DND-41 (cell line): ENCODE measurements around the gene ANKRD28.
A peak's percentile ranks its signal among the peaks of the same experiment; 100 is the strongest.

Source experiments
- ATAC-seq: fragments of 200-7000 bp; cut with Tn5 transposase; 3 replicates; pipeline ENCODE4 v1.9.1; 2021; ENCODE audit warnings: low read depth; ENCODE audit not compliant: insufficient read depth
- DNase-seq: peaks from one replicate; pipeline ENCODE4 v3.0.0-alpha.2; 2020
- H2AFZ ChIP-seq: 2 replicates; pipeline ENCODE4 v1.6.0; 2012; ENCODE audit warnings: low read depth, low read length
- H3K27ac ChIP-seq: 2 replicates; pipeline ENCODE4 v1.5.1; 2012; ENCODE audit warnings: low read length, inconsistent platforms
- H3K27me3 ChIP-seq: fragments of 200-600 bp; sonication (generic); 2 replicates; pipeline ENCODE4 v1.6.0; 2012; ENCODE audit warnings: low read length, mild to moderate bottlenecking, inconsistent platforms; ENCODE audit not compliant: insufficient read depth, poor library complexity
- H3K36me3 ChIP-seq: 2 replicates; pipeline ENCODE4 v1.5.1; 2012; ENCODE audit warnings: low read length, inconsistent platforms; ENCODE audit not compliant: insufficient read depth
- H3K4me1 ChIP-seq: 2 replicates; pipeline ENCODE4 v1.5.1; 2012; ENCODE audit warnings: mild to moderate bottlenecking, low read length; ENCODE audit not compliant: insufficient read depth
- H3K4me2 ChIP-seq: 2 replicates; pipeline ENCODE4 v1.6.0; 2012; ENCODE audit warnings: mild to moderate bottlenecking, moderate library complexity, low read length, inconsistent platforms; ENCODE audit not compliant: insufficient read depth
- H3K4me3 ChIP-seq, 2 experiments: fragments of 200-600 bp in 1 of 2; shearing (Covaris generic) in 1 of 2; 2 replicates each; pipeline ENCODE4 v1.5.1; 2012 to 2016; ENCODE audit warnings: inconsistent platforms in 2 of 2, low read length in 2 of 2, mild to moderate bottlenecking in 2 of 2, low read depth in 1 of 2, moderate library complexity in 1 of 2
- H3K79me2 ChIP-seq: 2 replicates; pipeline ENCODE4 v1.6.0; 2012; ENCODE audit warnings: low read length, inconsistent platforms; ENCODE audit not compliant: insufficient read depth
- H3K9ac ChIP-seq: 2 replicates; pipeline ENCODE4 v1.6.0; 2012; ENCODE audit warnings: low read depth, mild to moderate bottlenecking, inconsistent platforms, low read length, moderate library complexity
- H3K9me3 ChIP-seq: 2 replicates; pipeline ENCODE4 v1.5.1; 2012; ENCODE audit warnings: low read length, moderate library complexity, mild to moderate bottlenecking, inconsistent platforms; ENCODE audit not compliant: insufficient read depth, severe bottlenecking
- H4K20me1 ChIP-seq: 2 replicates; pipeline ENCODE4 v1.6.0; 2012; ENCODE audit warnings: low read length; ENCODE audit not compliant: insufficient read depth
- CTCF ChIP-seq: IDR thresholded peaks from 2 replicates; pipeline ENCODE4 v1.5.1; 2012; ENCODE audit warnings: borderline replicate concordance, low read length, moderate library complexity, mild to moderate bottlenecking; ENCODE audit not compliant: poor library complexity, severe bottlenecking; ENCODE audit errors: extremely low read depth
- EZH2 ChIP-seq: IDR thresholded peaks from 3 replicates; pipeline ENCODE4 v1.6.1; 2012; ENCODE audit warnings: borderline replicate concordance, low read depth, mild to moderate bottlenecking, moderate library complexity, low read length, inconsistent platforms; ENCODE audit not compliant: severe bottlenecking

ANKRD28 gene

DNA sequence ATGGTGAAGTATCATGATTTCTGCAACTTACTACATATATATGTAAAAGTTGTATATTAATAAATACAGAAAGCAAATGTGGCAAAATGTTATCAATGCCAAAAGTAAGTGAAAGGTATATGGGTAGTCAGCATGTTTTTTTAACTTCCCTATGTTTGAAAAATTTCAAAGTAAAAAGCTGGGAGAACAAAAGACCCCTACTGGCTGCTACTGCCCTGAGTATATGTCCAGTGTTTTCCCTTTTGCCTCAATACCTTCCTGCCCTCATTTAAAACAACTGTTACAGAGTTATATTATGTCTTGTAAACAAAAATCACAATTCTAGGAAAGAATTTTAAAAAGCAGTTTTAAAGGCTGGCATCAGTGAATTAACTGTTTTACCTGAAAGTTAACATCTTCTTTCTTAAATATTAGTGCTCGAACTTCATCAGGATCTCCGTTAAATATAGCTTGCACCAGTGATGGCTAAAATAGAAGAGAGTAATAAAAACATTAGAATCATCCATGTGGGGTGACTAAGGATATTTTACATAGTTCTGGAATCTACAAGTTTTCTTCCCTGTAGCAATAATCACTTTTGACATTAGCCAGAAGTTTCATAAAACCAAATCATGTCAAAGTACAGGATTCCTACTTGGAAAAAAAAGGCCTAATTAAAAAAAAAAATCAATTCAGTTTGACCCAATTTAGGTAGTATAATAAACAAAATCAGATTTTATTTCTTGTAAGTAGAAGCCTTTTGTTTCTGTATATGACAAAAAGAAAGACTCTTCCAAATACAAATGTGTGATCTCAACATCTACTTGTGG is 2.7 kb downstream of the ANKRD28 start:
- no peaks in the 10 kb centered on the region for H3K27me3 ChIP-seq
- peaks cover 53% of the 10 kb centered on the region for H3K36me3 ChIP-seq
- TF ChIP-seq CTCF (peak; percentile 8), EZH2 (no peak)
- no peak for ATAC-seq
- H3K4me1 ChIP-seq: peaks cover 65% of the 10 kb centered on the region
- H3K9ac ChIP-seq: peak overlapping the region; percentile 68
- H3K4me2 ChIP-seq: peak overlapping the region; percentile 64
- peak overlapping the region; percentile 63 to 87 for H3K4me3 ChIP-seq
- no peaks in the 10 kb centered on the region for H3K9me3 ChIP-seq
- H4K20me1 ChIP-seq: peaks cover 43% of the 10 kb centered on the region
- no peak overlapping the region for H2AFZ ChIP-seq
- peaks cover 97% of the 10 kb centered on the region for H3K79me2 ChIP-seq
- H3K27ac ChIP-seq: peak overlapping the region; percentile 95
- DNase-seq: no peak

DNA sequence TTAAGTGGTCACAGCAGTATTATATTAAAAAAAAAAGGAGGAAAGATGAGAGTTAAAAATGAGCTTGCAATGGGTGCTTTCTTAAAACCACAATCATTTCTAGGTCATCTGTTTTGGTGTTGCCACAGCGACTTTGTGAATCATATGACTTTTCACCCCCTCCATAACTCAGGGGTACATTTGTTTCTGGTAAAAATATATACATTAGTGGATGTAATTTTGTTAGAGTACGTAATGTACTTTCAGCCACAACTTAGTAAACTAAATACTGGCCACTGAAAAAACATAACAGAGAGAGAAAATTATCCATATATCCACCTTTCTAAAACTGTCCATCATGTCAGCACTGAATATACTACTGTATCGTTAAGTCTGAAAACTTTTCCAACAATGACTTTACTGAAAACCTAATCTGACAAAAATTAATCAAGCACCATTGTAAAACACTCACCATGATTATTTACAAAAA is 3.4 kb downstream of the ANKRD28 start:
- peak overlapping the region; percentile 64 for H3K4me2 ChIP-seq
- no peaks in the 10 kb centered on the region for H3K27me3 ChIP-seq
- peaks cover 65% of the 10 kb centered on the region for H3K4me1 ChIP-seq
- peak overlapping the region; percentile 95 for H3K27ac ChIP-seq
- peak overlapping the region; percentile 63 to 87 for H3K4me3 ChIP-seq
- peak overlapping the region; percentile 68 for H3K9ac ChIP-seq
- ATAC-seq (peak; percentile 44), DNase-seq (no peak)
- peaks cover 56% of the 10 kb centered on the region for H3K36me3 ChIP-seq
- no peaks in the 10 kb centered on the region for H3K9me3 ChIP-seq
- H2AFZ ChIP-seq: no peak overlapping the region
- peaks cover 51% of the 10 kb centered on the region for H4K20me1 ChIP-seq
- no peak for TF ChIP-seq CTCF
- TF ChIP-seq EZH2: no peak
- H3K79me2 ChIP-seq: peaks cover 97% of the 10 kb centered on the region

DNA sequence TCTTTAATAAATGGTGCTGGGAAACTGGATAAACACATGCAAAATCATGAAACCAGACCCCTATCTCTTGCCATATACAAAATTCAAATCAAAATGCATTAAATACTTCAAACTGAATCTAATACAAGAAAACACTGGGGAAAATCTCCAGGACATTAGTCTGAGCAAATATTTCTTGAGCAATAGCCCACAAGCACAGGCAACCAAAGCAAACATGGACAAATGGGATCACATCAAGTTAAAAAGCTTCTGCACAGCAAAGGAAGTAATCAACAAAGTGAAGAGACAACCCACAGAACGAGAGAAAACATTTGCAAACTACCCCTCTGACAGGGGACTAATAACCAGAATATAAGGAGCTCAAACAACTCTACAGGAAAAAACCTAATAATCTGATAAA is 6.3 kb downstream of the ANKRD28 start:
- peaks cover 100% of the 10 kb centered on the region for H3K79me2 ChIP-seq

More for the DNA sequence above, 6.3 kb downstream of the ANKRD28 start:
- Histone ChIP-seq H3K9me3 (no peaks in the 10 kb centered on the region), H2AFZ (no peak overlapping the region), H3K4me1 (peaks cover 78% of the 10 kb centered on the region), H3K36me3 (peaks cover 79% of the 10 kb centered on the region), H3K4me3 (peak overlapping the region; percentile 7 to 63; a peak in 3 of 4 replicates), H3K27ac (peak overlapping the region; percentile 54), H3K9ac (no peak overlapping the region), H3K4me2 (peak overlapping the region; percentile 64), H3K27me3 (no peaks in the 10 kb centered on the region), H4K20me1 (peaks cover 72% of the 10 kb centered on the region)
- ATAC-seq (no peak), DNase-seq (no peak)
- no peak for TF ChIP-seq EZH2
- no peak for TF ChIP-seq CTCF
